Measurements from ENCODE around the gene OCA2.

DNA sequence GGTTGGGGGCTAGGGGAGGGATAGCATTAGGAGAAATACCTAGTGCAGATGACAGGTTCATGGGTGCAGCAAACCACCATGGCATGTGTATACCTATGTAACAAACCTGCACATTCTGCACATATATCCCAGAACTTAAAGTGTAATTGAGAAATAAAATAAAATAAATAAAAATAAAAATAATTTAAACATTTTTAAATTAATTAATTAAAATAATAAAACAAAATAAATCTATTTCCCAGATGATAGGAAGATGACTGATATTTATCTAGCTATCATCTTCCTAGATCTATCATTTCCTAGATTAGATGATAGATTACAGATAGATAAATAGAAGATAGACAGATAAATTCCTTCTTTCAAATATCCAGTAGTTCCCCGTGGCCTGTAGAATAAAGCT, 137.3 kb downstream of the OCA2 start:
- TF ChIP-seq, protein P1, sequence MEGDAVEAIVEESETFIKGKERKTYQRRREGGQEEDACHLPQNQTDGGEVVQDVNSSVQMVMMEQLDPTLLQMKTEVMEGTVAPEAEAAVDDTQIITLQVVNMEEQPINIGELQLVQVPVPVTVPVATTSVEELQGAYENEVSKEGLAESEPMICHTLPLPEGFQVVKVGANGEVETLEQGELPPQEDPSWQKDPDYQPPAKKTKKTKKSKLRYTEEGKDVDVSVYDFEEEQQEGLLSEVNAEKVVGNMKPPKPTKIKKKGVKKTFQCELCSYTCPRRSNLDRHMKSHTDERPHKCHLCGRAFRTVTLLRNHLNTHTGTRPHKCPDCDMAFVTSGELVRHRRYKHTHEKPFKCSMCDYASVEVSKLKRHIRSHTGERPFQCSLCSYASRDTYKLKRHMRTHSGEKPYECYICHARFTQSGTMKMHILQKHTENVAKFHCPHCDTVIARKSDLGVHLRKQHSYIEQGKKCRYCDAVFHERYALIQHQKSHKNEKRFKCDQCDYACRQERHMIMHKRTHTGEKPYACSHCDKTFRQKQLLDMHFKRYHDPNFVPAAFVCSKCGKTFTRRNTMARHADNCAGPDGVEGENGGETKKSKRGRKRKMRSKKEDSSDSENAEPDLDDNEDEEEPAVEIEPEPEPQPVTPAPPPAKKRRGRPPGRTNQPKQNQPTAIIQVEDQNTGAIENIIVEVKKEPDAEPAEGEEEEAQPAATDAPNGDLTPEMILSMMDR (IDR thresholded peaks at IDR 0.05; ENCODE audit: insufficient read depth, low read length, poor library complexity, severe bottlenecking) = no peak
- no peak for TF ChIP-seq EZH2phosphoT487 (conservative IDR thresholded peaks at IDR 0.05; ENCODE audit: low read length)
